HL-60 (cell line): ENCODE measurements around the gene CLRN3.

Experiments used
- DNase-seq, 2 experiments: peaks; one replicate each; pipeline ENCODE4 v3.0.0-alpha.2; 2010 to 2020; ENCODE audit warnings: low read depth in 1 of 2, low spot score in 1 of 2
- H3K27ac ChIP-seq: fragments of 250-450 bp; sonication (Bioruptor Pico); replicated peaks from 2 replicates; pipeline ENCODE4 v1.5.1; 2020; ENCODE audit warnings: mild to moderate bottlenecking, moderate library complexity
- H3K27me3 ChIP-seq: fragments of 250-450 bp; sonication (Bioruptor Pico); 2 replicates; pipeline ENCODE4 v1.5.1; 2021; ENCODE audit warnings: mild to moderate bottlenecking, moderate library complexity; ENCODE audit not compliant: insufficient read depth, poor library complexity, severe bottlenecking
- H3K4me3 ChIP-seq: replicated peaks from 2 replicates; pipeline ENCODE4 v1.5.1; 2011; ENCODE audit warnings: mild to moderate bottlenecking, control low read depth, low read length; ENCODE audit not compliant: insufficient read depth
- GABPA ChIP-seq: IDR thresholded peaks from 2 replicates; pipeline ENCODE4 v1.6.1; 2012; ENCODE audit warnings: low read depth
- POLR2AphosphoS5 ChIP-seq: IDR thresholded peaks from 2 replicates; pipeline ENCODE4 v1.6.1; 2012; ENCODE audit warnings: low read depth
- SPI1 ChIP-seq: IDR thresholded peaks from 2 replicates; pipeline ENCODE4 v1.6.1; 2012; ENCODE audit warnings: low read depth, mild to moderate bottlenecking, borderline replicate concordance
- long read RNA-seq: library from polyadenylated mRNA; unstranded; transcript quantifications from one replicate; pipeline ENCODE4 v2.0.0, GENCODE V29; 2020
- TF ChIP-seq, protein P1 (sequence below): IDR thresholded peaks from 2 replicates; pipeline ENCODE4 v1.6.1; 2012; ENCODE audit warnings: low read depth; ENCODE audit not compliant: insufficient replicate concordance
- TF ChIP-seq, protein P2 (sequence below): IDR thresholded peaks from one replicate; pipeline ENCODE4 v1.5.1; 2011; ENCODE audit warnings: low read length, control low read depth, inconsistent platforms; ENCODE audit not compliant: insufficient read depth

Gene CLRN3, protein sequence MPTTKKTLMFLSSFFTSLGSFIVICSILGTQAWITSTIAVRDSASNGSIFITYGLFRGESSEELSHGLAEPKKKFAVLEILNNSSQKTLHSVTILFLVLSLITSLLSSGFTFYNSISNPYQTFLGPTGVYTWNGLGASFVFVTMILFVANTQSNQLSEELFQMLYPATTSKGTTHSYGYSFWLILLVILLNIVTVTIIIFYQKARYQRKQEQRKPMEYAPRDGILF
- long read RNA-seq, result 0 reads

DNA sequence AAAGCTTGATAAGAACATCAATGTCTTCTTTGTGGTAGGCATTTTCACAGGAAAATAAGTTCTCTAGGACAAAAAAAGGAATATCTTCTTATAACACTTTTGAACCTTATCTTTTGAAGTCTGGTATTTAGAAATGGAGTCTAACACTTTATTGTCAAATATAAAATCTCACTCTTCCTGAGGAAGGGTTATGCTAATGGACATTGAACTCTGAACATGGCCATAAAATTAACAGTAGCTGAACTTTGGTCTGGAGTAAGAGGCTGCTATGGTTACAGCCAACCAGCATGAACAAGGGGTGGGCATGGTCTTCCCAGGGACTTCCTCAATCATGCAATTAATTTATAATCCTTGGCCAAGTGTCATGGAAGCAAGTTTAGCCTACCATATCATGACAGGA is at the start of gene CLRN3:
TSS of gene CLRN3 (minus strand) at position 199 of the 400 bp plus-strand sequence. CDS start at position 42, 157 bp downstream.
- H3K27ac ChIP-seq, result no peak within 1 kb of the TSS
- no peak for DNase-seq
- no peaks in the 10 kb centered on the region for H3K27me3 ChIP-seq
- H3K4me3 ChIP-seq, result no peak within 1 kb of the TSS
- TF ChIP-seq GABPA (no peak), POLR2AphosphoS5 (no peak), SPI1 (no peak)
- TF ChIP-seq, protein P1, sequence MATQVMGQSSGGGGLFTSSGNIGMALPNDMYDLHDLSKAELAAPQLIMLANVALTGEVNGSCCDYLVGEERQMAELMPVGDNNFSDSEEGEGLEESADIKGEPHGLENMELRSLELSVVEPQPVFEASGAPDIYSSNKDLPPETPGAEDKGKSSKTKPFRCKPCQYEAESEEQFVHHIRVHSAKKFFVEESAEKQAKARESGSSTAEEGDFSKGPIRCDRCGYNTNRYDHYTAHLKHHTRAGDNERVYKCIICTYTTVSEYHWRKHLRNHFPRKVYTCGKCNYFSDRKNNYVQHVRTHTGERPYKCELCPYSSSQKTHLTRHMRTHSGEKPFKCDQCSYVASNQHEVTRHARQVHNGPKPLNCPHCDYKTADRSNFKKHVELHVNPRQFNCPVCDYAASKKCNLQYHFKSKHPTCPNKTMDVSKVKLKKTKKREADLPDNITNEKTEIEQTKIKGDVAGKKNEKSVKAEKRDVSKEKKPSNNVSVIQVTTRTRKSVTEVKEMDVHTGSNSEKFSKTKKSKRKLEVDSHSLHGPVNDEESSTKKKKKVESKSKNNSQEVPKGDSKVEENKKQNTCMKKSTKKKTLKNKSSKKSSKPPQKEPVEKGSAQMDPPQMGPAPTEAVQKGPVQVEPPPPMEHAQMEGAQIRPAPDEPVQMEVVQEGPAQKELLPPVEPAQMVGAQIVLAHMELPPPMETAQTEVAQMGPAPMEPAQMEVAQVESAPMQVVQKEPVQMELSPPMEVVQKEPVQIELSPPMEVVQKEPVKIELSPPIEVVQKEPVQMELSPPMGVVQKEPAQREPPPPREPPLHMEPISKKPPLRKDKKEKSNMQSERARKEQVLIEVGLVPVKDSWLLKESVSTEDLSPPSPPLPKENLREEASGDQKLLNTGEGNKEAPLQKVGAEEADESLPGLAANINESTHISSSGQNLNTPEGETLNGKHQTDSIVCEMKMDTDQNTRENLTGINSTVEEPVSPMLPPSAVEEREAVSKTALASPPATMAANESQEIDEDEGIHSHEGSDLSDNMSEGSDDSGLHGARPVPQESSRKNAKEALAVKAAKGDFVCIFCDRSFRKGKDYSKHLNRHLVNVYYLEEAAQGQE, result no peak
- TF ChIP-seq, protein P2, sequence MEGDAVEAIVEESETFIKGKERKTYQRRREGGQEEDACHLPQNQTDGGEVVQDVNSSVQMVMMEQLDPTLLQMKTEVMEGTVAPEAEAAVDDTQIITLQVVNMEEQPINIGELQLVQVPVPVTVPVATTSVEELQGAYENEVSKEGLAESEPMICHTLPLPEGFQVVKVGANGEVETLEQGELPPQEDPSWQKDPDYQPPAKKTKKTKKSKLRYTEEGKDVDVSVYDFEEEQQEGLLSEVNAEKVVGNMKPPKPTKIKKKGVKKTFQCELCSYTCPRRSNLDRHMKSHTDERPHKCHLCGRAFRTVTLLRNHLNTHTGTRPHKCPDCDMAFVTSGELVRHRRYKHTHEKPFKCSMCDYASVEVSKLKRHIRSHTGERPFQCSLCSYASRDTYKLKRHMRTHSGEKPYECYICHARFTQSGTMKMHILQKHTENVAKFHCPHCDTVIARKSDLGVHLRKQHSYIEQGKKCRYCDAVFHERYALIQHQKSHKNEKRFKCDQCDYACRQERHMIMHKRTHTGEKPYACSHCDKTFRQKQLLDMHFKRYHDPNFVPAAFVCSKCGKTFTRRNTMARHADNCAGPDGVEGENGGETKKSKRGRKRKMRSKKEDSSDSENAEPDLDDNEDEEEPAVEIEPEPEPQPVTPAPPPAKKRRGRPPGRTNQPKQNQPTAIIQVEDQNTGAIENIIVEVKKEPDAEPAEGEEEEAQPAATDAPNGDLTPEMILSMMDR, result no peak

DNA sequence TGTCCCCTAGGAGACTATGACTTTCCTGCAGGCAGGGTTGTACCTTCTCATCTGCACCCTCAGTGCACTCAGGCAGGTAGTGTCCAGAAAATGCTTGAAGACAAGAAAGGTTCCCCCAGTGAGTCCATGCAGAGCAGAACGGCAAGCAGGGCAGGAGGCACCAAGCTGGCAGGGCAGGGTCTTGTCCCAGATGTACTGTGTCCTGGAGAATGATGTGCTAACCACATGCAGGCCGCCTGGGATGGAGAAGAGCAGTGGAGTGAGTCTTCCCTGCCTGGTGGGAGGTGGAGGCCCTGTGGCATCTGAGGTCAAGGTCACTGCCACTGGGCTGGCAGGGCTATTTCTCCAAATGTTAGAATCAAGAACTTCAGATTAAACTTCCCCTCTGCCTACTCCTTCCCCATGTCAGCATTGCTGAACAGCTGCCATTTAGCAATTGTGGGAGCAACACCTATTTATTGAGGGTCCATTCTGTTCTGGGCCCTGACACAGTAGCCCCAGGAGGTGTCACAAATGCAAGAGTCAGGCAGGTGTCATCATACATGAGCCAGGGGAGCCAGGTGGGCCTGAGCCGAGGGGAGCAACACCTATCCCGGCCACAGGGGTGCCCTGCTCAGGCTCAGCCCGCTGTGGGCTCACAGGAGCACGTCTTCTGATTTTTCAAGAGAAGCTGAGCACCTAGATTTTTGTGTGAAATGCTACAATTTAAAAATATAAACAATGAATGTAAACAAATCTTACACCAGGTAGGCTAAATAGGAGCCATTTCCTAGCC is 48.3 kb upstream of the CLRN3 start:
- TF ChIP-seq, protein P1, result no peak
- TF ChIP-seq, protein P2, result no peak
- TF ChIP-seq POLR2AphosphoS5 (no peak), GABPA (no peak), SPI1 (no peak)
- no peak overlapping the region for H3K4me3 ChIP-seq
- no peak overlapping the region for H3K27ac ChIP-seq
- no peak for DNase-seq
- no peaks in the 10 kb centered on the region for H3K27me3 ChIP-seq

DNA sequence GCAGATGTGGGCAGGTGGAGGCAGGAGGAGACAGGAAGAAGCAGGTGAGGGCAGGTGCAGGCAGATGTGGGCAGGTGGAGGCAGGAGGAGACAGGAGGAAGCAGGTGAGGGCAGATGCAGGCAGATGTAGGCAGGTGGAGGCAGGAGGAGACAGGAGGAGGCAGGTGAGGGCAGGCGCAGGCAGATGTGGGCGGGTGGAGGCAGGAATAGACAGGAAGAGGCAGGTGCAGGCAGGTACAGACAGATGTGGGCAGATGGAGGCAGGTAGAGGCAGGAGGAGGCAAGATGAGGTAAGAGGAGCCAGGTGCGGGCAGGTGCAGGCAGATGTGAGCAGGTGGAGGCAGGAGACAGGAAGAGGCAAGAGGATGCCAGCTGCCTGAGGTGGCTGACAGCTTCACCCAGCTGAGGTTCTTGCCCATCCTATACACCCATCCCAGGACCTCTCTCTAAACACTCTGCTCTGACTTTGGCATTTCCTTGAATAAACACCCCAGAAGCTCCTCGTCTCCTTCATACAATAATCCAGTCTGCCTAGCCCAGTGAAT is 47.1 kb upstream of the CLRN3 start:
- TF ChIP-seq GABPA, result no peak
- TF ChIP-seq, protein P2, result no peak
- no peak for TF ChIP-seq SPI1
- no peak for TF ChIP-seq POLR2AphosphoS5
- TF ChIP-seq, protein P1, result no peak
- H3K27ac ChIP-seq, result no peak overlapping the region
- DNase-seq, result no peak

More for the DNA sequence above, 47.1 kb upstream of the CLRN3 start:
- Histone ChIP-seq H3K27me3 (no peaks in the 10 kb centered on the region), H3K4me3 (no peak overlapping the region)
